Measurements from ENCODE around the gene SLC50A1.
A peak's percentile ranks its signal among the peaks of the same experiment; 100 is the strongest.
"Not testable (repeated sequence)": the region's sequence is repeated elsewhere in the genome, so short reads cannot be mapped to it uniquely, and the experiment has no call there.

Gene SLC50A1

GRCh38 chr1:155137154-155137949 is 1.7 kb downstream of the SLC50A1 start:
- no peak for DNase-seq

GRCh38 chr1:155139895-155140629 is 4.4 kb downstream of the SLC50A1 start, which contains the start of gene DPM3:
TSS of gene DPM3 (minus strand) at chr1:155140531. CDS start at chr1:155140240, 291 bp downstream.
- peak; percentile 80 for DNase-seq

GRCh38 chr1:155140630-155140953 is 4.9 kb downstream of the SLC50A1 start:
- no peak for DNase-seq

GRCh38 chr1:155141749-155142148 is 6.1 kb downstream of the SLC50A1 start:
- DNase-seq: no peak

- DNase-seq: no peak
Measured at GRCh38 chr1:155145491-155145890, 9.8 kb downstream of the SLC50A1 start.

- DNase-seq: not testable (repeated sequence)
Measured at GRCh38 chr1:155155996-155156643, 20.5 kb downstream of the SLC50A1 start.

- no peak for DNase-seq
Measured at GRCh38 chr1:155158991-155159390, 23.3 kb downstream of the SLC50A1 start.

- DNase-seq: no peak
Measured at GRCh38 chr1:155160128-155160527, 24.5 kb downstream of the SLC50A1 start.

GRCh38 chr1:155162631-155163030 is 27.0 kb downstream of the SLC50A1 start:
- not testable (repeated sequence) for DNase-seq

GRCh38 chr1:155163785-155164184 is 28.1 kb downstream of the SLC50A1 start:
- DNase-seq: not testable (repeated sequence)

- DNase-seq: not testable (repeated sequence)
Measured at GRCh38 chr1:155164625-155165024, 29.0 kb downstream of the SLC50A1 start.

- no peak for DNase-seq
Measured at GRCh38 chr1:155166051-155166470, 30.4 kb downstream of the SLC50A1 start.

GRCh38 chr1:155166471-155167165 is 31.0 kb downstream of the SLC50A1 start:
- no peak for DNase-seq

GRCh38 chr1:155167166-155168104 is 31.8 kb downstream of the SLC50A1 start:
- peak; percentile 75 for DNase-seq

GRCh38 chr1:155168105-155168445 is 32.4 kb downstream of the SLC50A1 start:
- DNase-seq: not testable (repeated sequence)

- DNase-seq: no peak
Measured at GRCh38 chr1:155168456-155169210, 33.0 kb downstream of the SLC50A1 start.

GRCh38 chr1:155169541-155169940 is 33.9 kb downstream of the SLC50A1 start:
- DNase-seq: no peak

GRCh38 chr1:155170101-155170785 is 34.6 kb downstream of the SLC50A1 start:
- no peak for DNase-seq

- DNase-seq: no peak
Measured at GRCh38 chr1:155170806-155171205, 35.2 kb downstream of the SLC50A1 start.
